Measurements from ENCODE around the gene HOXA5. TPM values are rescaled to one million over a fixed set of nuclear protein-coding genes. Genes with fewer than 3 reads are reported as not detected.

HOXA5 gene
- total RNA-seq, 1 donor from 2014 or later, result not detected

- H3K4me1 Mint-ChIP-seq (ENCODE audit: unreplicated experiment), result peaks cover 13% of the 10 kb centered on the region
- no peak for DNase-seq (ENCODE audit: extremely low spot score, unreplicated experiment)
- H3K27ac Mint-ChIP-seq (ENCODE audit: unreplicated experiment), result no peak overlapping the region
- no peak overlapping the region for H3K4me3 Mint-ChIP-seq (ENCODE audit: unreplicated experiment)
- no peak for TF ChIP-seq CTCF (IDR thresholded peaks at IDR 0.05)
- H3K27me3 Mint-ChIP-seq (ENCODE audit: unreplicated experiment), result peaks cover 78% of the 10 kb centered on the region
- H3K36me3 Mint-ChIP-seq (ENCODE audit: unreplicated experiment), result peaks cover 2% of the 10 kb centered on the region
- H3K9me3 Mint-ChIP-seq (ENCODE audit: unreplicated experiment), result no peaks in the 10 kb centered on the region
Measured at GRCh38 chr7:27172315-27172774, 28.9 kb upstream of the HOXA5 start.

- peaks cover 2% of the 10 kb centered on the region for H3K36me3 Mint-ChIP-seq (ENCODE audit: unreplicated experiment)
- H3K9me3 Mint-ChIP-seq (ENCODE audit: unreplicated experiment), result no peaks in the 10 kb centered on the region
- H3K4me1 Mint-ChIP-seq (ENCODE audit: unreplicated experiment), result peaks cover 13% of the 10 kb centered on the region
- peak overlapping the region; percentile 30 for H3K4me3 Mint-ChIP-seq (ENCODE audit: unreplicated experiment)
- no peak for TF ChIP-seq CTCF (IDR thresholded peaks at IDR 0.05)
- no peak for DNase-seq (ENCODE audit: extremely low spot score, unreplicated experiment)
- no peak overlapping the region for H3K27ac Mint-ChIP-seq (ENCODE audit: unreplicated experiment)
- H3K27me3 Mint-ChIP-seq (ENCODE audit: unreplicated experiment), result peaks cover 78% of the 10 kb centered on the region
Measured at GRCh38 chr7:27171637-27172314, 28.3 kb upstream of the HOXA5 start.

GRCh38 chr7:27171325-27171636 is 27.8 kb upstream of the HOXA5 start:
- DNase-seq (ENCODE audit: extremely low spot score, unreplicated experiment), result no peak
- Mint-ChIP-seq H3K4me3 (ENCODE audit: unreplicated experiment) (peak overlapping the region; percentile 5), H3K36me3 (ENCODE audit: unreplicated experiment) (peaks cover 2% of the 10 kb centered on the region), H3K9me3 (ENCODE audit: unreplicated experiment) (no peaks in the 10 kb centered on the region), H3K27ac (ENCODE audit: unreplicated experiment) (no peak overlapping the region), H3K27me3 (ENCODE audit: unreplicated experiment) (peaks cover 78% of the 10 kb centered on the region), H3K4me1 (ENCODE audit: unreplicated experiment) (peaks cover 13% of the 10 kb centered on the region)
- no peak for TF ChIP-seq CTCF (IDR thresholded peaks at IDR 0.05)

GRCh38 chr7:27170426-27171324 is 27.2 kb upstream of the HOXA5 start:
- Mint-ChIP-seq H3K4me1 (ENCODE audit: unreplicated experiment) (peaks cover 14% of the 10 kb centered on the region), H3K27me3 (ENCODE audit: unreplicated experiment) (peaks cover 76% of the 10 kb centered on the region), H3K9me3 (ENCODE audit: unreplicated experiment) (no peaks in the 10 kb centered on the region), H3K36me3 (ENCODE audit: unreplicated experiment) (peaks cover 2% of the 10 kb centered on the region), H3K4me3 (ENCODE audit: unreplicated experiment) (no peak overlapping the region), H3K27ac (ENCODE audit: unreplicated experiment) (no peak overlapping the region)
- TF ChIP-seq CTCF (IDR thresholded peaks at IDR 0.05), result no peak
- DNase-seq (ENCODE audit: extremely low spot score, unreplicated experiment), result no peak
